HG03571 (cell line): ENCODE data around the gene MPRIP.

Experiments used
- ATAC-seq: cut with Tn5 transposase; IDR thresholded peaks from one replicate; pipeline ENCODE4 v1.9.1; 2021; ENCODE audit not compliant: unreplicated experiment

The MPRIP gene

DNA sequence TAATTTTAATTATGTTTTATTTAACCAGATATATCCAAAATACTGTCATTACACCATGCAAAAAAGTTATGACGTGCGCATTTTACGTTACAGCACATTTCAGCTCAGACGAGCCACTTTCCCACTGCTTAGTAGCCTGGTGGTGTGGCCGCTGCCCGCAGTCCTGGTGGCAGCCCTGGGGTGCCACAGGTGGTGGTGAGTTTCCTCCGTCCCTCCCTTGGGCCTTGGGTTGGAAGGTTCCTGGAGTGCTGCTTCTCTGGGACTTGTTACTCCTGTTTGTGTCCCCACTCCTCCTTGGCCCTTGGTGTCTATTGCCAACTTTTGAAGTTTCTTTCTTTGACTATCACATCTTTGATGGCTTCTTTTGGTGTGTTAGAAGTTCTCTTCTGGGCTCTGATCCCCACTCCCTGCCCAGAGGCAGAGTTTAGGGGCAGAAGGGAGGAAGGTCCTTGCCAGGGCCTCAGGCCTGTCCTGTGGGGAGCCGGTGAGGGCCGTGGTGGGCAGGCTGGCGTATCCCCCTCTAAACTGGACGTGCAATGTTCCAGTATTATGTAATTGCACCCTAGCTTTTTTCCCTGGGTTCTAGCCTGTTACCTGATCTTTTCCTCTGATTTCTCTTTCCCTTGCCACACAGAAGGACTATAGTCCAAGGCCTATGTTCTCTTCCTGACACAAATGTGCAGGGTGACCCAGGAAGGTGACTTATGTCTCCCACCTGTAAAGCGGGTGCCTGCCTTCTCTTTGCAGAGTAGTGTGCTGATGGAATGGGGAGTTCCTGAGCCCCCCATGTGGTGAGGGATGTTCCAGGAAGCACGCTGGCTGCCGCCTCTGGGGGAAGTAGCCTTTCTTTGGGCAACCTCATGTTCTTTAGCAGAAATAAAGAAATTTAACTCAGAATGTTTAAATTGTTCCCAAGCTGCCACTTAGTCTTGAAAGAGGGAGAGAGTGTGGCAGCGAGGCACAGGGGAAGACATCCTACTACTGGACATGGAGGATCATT, 8.4 kb downstream of the MPRIP start:
- no peak for ATAC-seq

GRCh38 chr17:17051380-17051779, 9.1 kb downstream of the MPRIP start:
- no peak for ATAC-seq

GRCh38 chr17:17051791-17052461, 9.7 kb downstream of the MPRIP start:
- ATAC-seq, result no peak

- ATAC-seq, result no peak
Measured at GRCh38 chr17:17052462-17053221, 10.4 kb downstream of the MPRIP start.

- no peak for ATAC-seq
Measured at GRCh38 chr17:17053446-17054379, 11.5 kb downstream of the MPRIP start.

- no peak for ATAC-seq
Measured at GRCh38 chr17:17054636-17055035, 12.4 kb downstream of the MPRIP start.

DNA sequence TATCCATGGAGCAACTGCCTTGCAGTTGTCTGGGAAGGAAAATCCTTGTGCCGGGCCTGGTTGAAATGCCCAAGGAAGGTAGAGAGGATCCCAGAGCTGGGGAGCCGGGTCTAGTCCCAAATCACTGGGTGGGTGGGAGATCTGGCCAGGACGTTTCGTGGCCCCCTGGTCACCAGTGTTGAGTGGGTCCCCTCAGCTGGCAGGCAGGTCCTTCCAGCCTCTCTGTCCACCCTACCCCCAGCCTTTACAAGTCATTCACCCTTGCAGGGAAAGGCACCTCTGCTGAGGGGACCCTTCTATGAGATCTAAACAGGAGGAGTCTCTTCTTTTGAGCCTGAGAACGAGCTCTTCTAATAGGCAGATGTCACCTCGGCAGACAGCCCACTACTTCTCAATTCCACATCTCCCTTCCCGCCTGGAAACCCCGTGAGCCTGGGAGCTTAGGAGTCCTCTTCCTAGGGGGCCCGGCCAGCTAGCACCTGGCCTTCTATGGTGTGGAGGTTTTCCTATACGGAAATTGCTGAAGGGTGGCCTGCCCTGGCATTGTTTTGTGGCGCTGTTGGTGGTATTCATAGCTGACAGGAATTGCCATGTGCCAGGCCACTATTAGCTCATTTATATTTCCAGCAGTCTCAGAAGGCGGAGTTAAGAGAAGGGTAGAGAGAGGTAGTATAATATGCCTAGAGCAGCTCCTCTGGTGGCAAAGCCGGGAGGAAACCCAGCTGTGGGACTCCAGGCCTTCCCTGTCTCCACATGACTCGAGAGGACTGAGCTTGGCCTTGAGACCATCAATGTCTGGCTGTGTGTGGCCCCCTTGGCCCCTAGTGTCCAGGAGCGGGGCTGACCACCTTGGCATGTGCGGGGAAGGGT, 13.3 kb downstream of the MPRIP start:
- no peak for ATAC-seq

- no peak for ATAC-seq
Measured at GRCh38 chr17:17056156-17056539, 13.9 kb downstream of the MPRIP start.

DNA sequence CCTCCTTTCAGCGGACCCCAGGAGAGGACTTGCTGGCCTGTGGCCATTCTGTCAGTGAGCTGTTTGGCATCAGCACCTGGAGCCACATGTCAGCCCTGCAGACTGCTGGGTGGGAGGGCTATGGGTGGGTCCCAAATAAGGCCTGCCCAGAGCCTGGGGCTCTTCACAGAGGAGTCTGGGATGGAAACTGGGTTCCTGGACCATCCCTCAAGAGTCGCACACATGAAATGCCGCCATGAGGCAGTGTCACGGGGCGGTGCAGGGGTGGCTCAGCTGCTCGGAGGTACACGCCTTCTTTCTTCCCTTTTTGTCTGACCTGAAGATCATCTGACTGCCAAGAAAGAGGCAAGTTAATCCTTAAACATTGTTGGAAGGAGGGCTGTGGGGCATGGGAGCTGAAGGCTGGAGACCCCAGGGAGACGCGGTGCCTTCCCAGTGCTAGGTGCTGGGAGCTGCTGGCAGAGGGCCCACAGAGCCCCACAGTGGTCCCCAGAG, 14.8 kb downstream of the MPRIP start:
- no peak for ATAC-seq

DNA sequence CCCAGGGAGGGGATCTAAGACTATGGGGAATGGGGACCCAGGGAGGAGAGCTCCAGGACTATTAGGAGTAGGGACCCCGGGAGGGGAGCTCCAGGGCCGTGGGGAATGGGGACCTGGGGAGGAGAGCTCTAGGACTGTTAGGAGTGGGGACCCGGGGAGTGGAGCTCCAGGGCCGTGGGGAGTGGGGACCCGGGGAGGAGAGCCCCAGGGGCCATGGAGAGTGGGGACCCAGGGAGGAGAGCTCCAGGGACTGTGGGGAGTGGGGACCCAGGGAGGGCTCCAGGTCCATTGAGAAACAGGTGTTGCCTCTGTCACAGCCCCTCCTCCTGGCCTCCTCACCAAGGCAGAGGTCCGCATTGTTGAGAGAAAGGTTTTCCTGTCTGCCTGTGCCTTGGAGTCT, 16.0 kb downstream of the MPRIP start:
- ATAC-seq, result no peak

DNA sequence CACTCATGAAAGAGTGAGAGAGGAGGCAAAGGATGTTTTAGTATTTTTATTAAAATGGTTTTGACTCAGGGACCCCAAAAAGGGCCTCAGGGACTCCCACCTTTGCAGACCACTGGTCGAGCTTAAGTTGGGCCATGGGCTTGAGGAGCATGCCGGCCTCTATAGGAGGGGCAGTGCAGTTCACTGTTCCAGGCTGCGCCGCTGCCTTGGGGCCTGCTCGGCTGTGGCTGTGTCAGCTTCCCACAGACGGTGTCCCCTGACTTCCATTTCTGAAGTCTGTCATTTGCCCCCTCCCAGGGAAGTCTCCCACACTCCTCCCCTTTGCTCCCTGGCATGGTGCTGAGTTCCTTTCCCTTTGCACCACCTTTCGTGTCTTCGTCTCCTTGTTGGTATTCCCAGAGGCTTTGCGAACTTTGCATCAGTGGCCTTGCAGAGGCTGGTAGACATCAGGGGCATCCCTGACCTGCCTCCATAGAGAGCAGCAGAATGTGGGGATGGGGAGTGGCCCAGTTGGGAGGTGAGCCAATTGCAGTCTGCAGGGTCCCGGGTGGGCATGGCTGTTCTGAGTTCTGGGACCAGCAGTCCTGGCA, 17.1 kb downstream of the MPRIP start:
- ATAC-seq, result no peak

GRCh38 chr17:17060001-17060922, 18.0 kb downstream of the MPRIP start:
- ATAC-seq, result no peak

GRCh38 chr17:17060930-17061329, 18.7 kb downstream of the MPRIP start:
- no peak for ATAC-seq

DNA sequence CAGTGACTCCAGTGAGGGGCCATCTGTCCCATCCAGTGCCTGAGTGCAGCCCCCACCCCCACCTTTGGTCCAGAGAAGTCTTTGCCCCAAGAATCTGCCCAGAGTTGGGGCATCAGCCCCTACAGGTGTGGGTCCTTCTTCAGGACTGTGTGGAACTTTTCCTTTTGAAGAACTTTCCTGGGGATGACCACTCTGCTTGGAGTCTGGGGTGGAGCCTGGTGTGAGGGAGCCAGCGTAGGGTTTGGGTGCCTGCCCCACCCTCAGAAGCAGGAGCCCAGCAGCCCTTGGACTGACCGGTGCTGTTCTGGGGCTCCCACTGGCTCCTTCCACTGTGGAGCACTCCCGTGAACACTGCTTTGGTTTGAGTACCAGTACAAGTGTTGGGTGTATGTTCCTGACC, 19.3 kb downstream of the MPRIP start:
- no peak for ATAC-seq

- no peak for ATAC-seq
Measured at GRCh38 chr17:17062356-17062755, 20.1 kb downstream of the MPRIP start.

DNA sequence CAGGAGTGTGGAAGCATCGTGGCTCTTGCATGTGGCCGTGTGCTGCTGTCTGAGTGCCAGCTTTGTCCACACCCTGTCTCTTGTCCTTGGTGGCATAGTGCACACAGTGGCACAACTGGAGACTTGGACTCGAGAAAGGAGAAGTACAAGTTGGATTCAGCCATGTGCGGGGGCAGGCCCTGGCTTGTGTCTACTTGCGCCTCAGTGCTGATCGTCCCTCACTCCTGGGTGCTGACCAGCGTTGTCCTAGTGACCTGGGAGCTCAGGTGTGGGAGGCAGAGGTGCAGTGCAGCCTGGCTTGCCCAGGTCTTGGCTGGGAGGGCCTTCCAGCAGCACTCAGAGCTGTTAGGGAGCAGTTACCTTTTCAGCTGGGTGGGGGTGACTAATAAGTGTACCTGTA, 20.6 kb downstream of the MPRIP start:
- ATAC-seq, result no peak

GRCh38 chr17:17063546-17064122, 21.4 kb downstream of the MPRIP start:
- no peak for ATAC-seq
